Measurements from ENCODE around the gene CCDC71. TPM values are rescaled to one million over a fixed set of nuclear protein-coding genes. Genes with fewer than 3 reads are reported as not detected.

CCDC71 gene
- total and polyA plus RNA-seq, 2 experiments from 2014 or later: 0.60 to 36.5 TPM

DNA sequence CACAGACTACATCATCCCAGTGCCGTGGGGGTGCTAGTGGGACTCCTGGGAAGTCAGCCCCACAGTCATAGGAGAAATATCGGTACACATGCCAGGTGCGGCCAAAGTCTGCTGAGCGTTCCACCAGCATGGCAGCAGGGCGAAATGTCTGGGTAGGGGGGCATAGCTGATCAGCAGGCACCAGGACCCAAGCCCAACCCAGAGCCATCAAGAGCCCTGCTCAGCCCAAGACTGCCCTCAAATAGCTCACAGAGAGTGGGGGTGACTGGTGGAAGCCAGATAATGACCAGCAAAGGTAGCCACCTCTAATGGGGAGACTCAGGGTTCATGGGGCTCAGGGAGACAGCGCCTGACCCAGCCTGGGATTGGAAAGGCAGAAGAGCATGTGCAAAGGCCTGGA lies 34.6 kb downstream of the CCDC71 start:
- Histone ChIP-seq H3K9me3 (ENCODE audit: low read depth) (no peaks in the 10 kb centered on the region), H4K20me1 (ENCODE audit: insufficient read depth, poor library complexity, severe bottlenecking) (no peaks in the 10 kb centered on the region), H3K36me3 (replicated peaks; ENCODE audit: insufficient read depth, low read depth) (no peaks in the 10 kb centered on the region), H2AFZ (no peak overlapping the region), H3K4me2 (peak overlapping the region; percentile 99), H3K9me2 (replicated peaks; ENCODE audit: insufficient read depth) (no peaks in the 10 kb centered on the region), H3K27me3 (no peaks in the 10 kb centered on the region), H3K27ac (peak overlapping the region; percentile 99), H3K4me1 (ENCODE audit: insufficient read depth) (peaks cover 19% of the 10 kb centered on the region), H3K4me3 (peak overlapping the region; percentile 99), H3K79me2 (peaks cover 28% of the 10 kb centered on the region)
- WGBS (ENCODE audit: low lambda C conversion rate, missing lambda C conversion rate): 94% methylated on average over 6 of the region's 6 CpGs
- TF ChIP-seq EZH2phosphoT487 (IDR thresholded peaks at IDR 0.05; ENCODE audit: low read depth, severe bottlenecking, unreplicated experiment) (no peak), EZH2 (IDR thresholded peaks at IDR 0.05; ENCODE audit: borderline replicate concordance) (no peak)
- TF ChIP-seq, protein P1, sequence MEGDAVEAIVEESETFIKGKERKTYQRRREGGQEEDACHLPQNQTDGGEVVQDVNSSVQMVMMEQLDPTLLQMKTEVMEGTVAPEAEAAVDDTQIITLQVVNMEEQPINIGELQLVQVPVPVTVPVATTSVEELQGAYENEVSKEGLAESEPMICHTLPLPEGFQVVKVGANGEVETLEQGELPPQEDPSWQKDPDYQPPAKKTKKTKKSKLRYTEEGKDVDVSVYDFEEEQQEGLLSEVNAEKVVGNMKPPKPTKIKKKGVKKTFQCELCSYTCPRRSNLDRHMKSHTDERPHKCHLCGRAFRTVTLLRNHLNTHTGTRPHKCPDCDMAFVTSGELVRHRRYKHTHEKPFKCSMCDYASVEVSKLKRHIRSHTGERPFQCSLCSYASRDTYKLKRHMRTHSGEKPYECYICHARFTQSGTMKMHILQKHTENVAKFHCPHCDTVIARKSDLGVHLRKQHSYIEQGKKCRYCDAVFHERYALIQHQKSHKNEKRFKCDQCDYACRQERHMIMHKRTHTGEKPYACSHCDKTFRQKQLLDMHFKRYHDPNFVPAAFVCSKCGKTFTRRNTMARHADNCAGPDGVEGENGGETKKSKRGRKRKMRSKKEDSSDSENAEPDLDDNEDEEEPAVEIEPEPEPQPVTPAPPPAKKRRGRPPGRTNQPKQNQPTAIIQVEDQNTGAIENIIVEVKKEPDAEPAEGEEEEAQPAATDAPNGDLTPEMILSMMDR (IDR thresholded peaks at IDR 0.05; ENCODE audit: poor library complexity): no peak
- DNase-seq (ENCODE audit: low spot score): no peak

DNA sequence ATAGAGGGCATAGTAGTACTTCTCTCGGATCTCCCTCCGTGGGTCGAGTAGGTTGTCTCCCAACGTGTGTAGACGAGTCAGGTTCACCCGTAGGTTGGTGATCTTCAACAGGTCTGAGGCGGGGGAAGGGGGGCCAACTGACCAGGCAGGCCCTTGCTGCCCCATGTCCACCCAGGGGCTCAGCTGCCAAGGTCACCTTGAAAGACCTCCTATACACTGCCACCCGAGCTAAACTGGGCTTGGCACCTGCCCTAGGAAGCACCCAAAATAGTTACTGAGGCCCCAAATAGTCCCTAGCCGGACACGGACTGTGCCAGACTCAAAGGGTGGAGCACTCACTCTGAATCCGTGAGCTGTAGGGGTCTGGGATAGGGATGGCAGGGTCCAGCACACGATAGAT lies 35.1 kb downstream of the CCDC71 start:
- no peak overlapping the region for H3K27ac ChIP-seq
- no peaks in the 10 kb centered on the region for H4K20me1 ChIP-seq (ENCODE audit: insufficient read depth, poor library complexity, severe bottlenecking)
- H3K36me3 ChIP-seq (replicated peaks; ENCODE audit: insufficient read depth, low read depth): no peaks in the 10 kb centered on the region
- no peaks in the 10 kb centered on the region for H3K9me2 ChIP-seq (replicated peaks; ENCODE audit: insufficient read depth)
- peaks cover 28% of the 10 kb centered on the region for H3K79me2 ChIP-seq
- peak overlapping the region; percentile 99 for H3K4me2 ChIP-seq
- no peak for DNase-seq (ENCODE audit: low spot score)
- no peaks in the 10 kb centered on the region for H3K27me3 ChIP-seq
- H3K4me1 ChIP-seq (ENCODE audit: insufficient read depth): peaks cover 19% of the 10 kb centered on the region
- 95% methylated on average over 12 of the region's 12 CpGs for WGBS (ENCODE audit: low lambda C conversion rate, missing lambda C conversion rate)
- H2AFZ ChIP-seq: no peak overlapping the region
- H3K4me3 ChIP-seq: no peak overlapping the region
- TF ChIP-seq, protein P1 (IDR thresholded peaks at IDR 0.05; ENCODE audit: poor library complexity): no peak
- TF ChIP-seq EZH2phosphoT487 (IDR thresholded peaks at IDR 0.05; ENCODE audit: low read depth, severe bottlenecking, unreplicated experiment) (no peak), EZH2 (IDR thresholded peaks at IDR 0.05; ENCODE audit: borderline replicate concordance) (no peak)
- H3K9me3 ChIP-seq (ENCODE audit: low read depth): no peaks in the 10 kb centered on the region

DNA sequence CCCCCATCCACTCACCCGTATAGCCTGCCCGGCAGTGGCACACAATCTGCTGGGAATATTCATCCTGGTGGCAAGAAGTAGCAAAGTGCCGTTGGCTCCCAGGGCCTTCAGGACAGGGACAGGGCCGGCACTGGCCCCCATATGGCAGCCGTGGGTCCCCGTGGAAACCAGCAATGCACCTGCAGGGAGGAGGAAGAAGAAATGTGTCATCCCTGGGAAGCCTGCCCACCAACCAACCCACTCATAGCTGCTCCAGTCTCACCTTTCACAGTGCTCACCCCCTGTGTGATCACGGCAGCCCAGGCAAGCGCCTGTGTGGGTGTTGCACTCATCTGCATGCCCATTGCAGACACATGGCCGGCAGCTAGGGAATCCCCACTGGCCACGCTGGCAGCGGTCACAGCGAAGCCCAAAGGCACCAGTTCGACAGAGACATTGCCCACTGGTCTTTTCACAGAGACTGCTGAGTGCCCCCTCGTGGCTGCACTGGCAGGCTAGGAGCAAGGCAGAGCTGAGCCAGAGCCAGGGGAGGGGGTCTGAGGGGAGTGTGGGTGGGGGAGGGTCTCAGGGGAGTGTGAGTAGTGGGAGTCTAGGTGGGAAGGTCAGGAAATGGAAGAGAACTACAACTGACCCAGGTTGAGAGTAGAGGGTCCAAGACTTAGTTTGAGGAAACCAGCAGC lies 41.0 kb downstream of the CCDC71 start:
- Histone ChIP-seq H3K79me2 (peaks cover 2% of the 10 kb centered on the region), H2AFZ (no peak overlapping the region), H3K9me3 (ENCODE audit: low read depth) (no peaks in the 10 kb centered on the region), H3K27ac (no peak overlapping the region), H3K4me2 (no peak overlapping the region), H3K4me1 (ENCODE audit: insufficient read depth) (no peaks in the 10 kb centered on the region), H3K36me3 (replicated peaks; ENCODE audit: insufficient read depth, low read depth) (no peaks in the 10 kb centered on the region), H3K9me2 (replicated peaks; ENCODE audit: insufficient read depth) (no peaks in the 10 kb centered on the region), H3K4me3 (no peak overlapping the region), H3K27me3 (no peaks in the 10 kb centered on the region), H4K20me1 (ENCODE audit: insufficient read depth, poor library complexity, severe bottlenecking) (no peaks in the 10 kb centered on the region)
- WGBS (ENCODE audit: low lambda C conversion rate, missing lambda C conversion rate): 92% methylated on average over 14 of the region's 14 CpGs
- TF ChIP-seq EZH2 (IDR thresholded peaks at IDR 0.05; ENCODE audit: borderline replicate concordance): no peak
- TF ChIP-seq EZH2phosphoT487 (IDR thresholded peaks at IDR 0.05; ENCODE audit: low read depth, severe bottlenecking, unreplicated experiment): no peak
- TF ChIP-seq, protein P1 (IDR thresholded peaks at IDR 0.05; ENCODE audit: poor library complexity): no peak
- no peak for DNase-seq (ENCODE audit: low spot score)

All from hepatocyte (in vitro differentiated cells).